ENCODE results near the gene TMEM130. TPM values are rescaled to one million over a fixed set of nuclear protein-coding genes. Genes with fewer than 3 reads are reported as not detected.

The TMEM130 gene
- total RNA-seq, 1 experiment from 2014 or later, result 2.1 TPM

GRCh38 chr7:98862203-98862602 lies 7.6 kb downstream of the TMEM130 start:
- CTCF ChIA-PET, result interaction anchor here (0.6 kb wide), 1 partner anchor 32 kb away, joined by 11 read pairs; no protein-coding TSS in a partner anchor
- no peaks in the 10 kb centered on the region for H3K27me3 ChIP-seq (ENCODE audit: insufficient read depth, low read depth)
- intact Hi-C loops (cut with micrococcal nuclease; ENCODE audit: unreplicated experiment), result no loop called here
- no peak overlapping the region for H3K27ac ChIP-seq
- no peak for TF ChIP-seq EZH2 (IDR thresholded peaks at IDR 0.05; ENCODE audit: low read depth)
- TF ChIP-seq CTCF (conservative IDR thresholded peaks at IDR 0.05), result no peak
- H3F3A ChIP-seq (ENCODE audit: insufficient read depth, low read depth), result peaks cover 6% of the 10 kb centered on the region; the same call in 1 of the 2 replicates
- H3K9me2 ChIP-seq (ENCODE audit: insufficient read depth), result no peaks in the 10 kb centered on the region
- H3K9me3 ChIP-seq (ENCODE audit: insufficient read depth, low read depth), result no peaks in the 10 kb centered on the region
- no TSS peak for BruUV-seq (replicated peaks)
- DNase-seq, result no peak
- no peak overlapping the region for H2AFZ ChIP-seq
- no peak overlapping the region for H3K4me2 ChIP-seq
- H3K4me3 ChIP-seq, result no peak overlapping the region
- POLR2A ChIA-PET (ENCODE audit: unreplicated experiment), result no interaction called here
- H4K20me1 ChIP-seq (ENCODE audit: insufficient read depth), result no peaks in the 10 kb centered on the region
- H3K4me1 ChIP-seq (replicated peaks; ENCODE audit: insufficient read depth), result peaks cover 19% of the 10 kb centered on the region
- no peaks in the 10 kb centered on the region for H3K79me2 ChIP-seq (ENCODE audit: low read depth)
- H3K36me3 ChIP-seq (ENCODE audit: low read depth), result no peaks in the 10 kb centered on the region

GRCh38 chr7:98860071-98860470 lies 9.7 kb downstream of the TMEM130 start:
- no peaks in the 10 kb centered on the region for H3K79me2 ChIP-seq (ENCODE audit: low read depth)
- H3K27me3 ChIP-seq (ENCODE audit: insufficient read depth, low read depth), result no peaks in the 10 kb centered on the region
- no peaks in the 10 kb centered on the region for H3F3A ChIP-seq (ENCODE audit: insufficient read depth, low read depth)
- DNase-seq, result no peak
- ChIA-PET POLR2A (ENCODE audit: unreplicated experiment) (no interaction called here), CTCF (no interaction called here)
- H3K27ac ChIP-seq, result no peak overlapping the region
- H3K36me3 ChIP-seq (ENCODE audit: low read depth), result no peaks in the 10 kb centered on the region
- TF ChIP-seq CTCF (conservative IDR thresholded peaks at IDR 0.05) (no peak), EZH2 (IDR thresholded peaks at IDR 0.05; ENCODE audit: low read depth) (no peak)
- no peak overlapping the region for H2AFZ ChIP-seq
- intact Hi-C loops (cut with micrococcal nuclease; ENCODE audit: unreplicated experiment), result no loop called here
- no peak overlapping the region for H3K4me3 ChIP-seq
- H4K20me1 ChIP-seq (ENCODE audit: insufficient read depth), result no peaks in the 10 kb centered on the region
- no peaks in the 10 kb centered on the region for H3K9me3 ChIP-seq (ENCODE audit: insufficient read depth, low read depth)
- no peak overlapping the region for H3K4me2 ChIP-seq
- BruUV-seq (replicated peaks), result no TSS peak
- H3K4me1 ChIP-seq (replicated peaks; ENCODE audit: insufficient read depth), result peaks cover 8% of the 10 kb centered on the region
- no peaks in the 10 kb centered on the region for H3K9me2 ChIP-seq (ENCODE audit: insufficient read depth)

- Histone ChIP-seq H3K4me2 (no peak overlapping the region), H3K9me3 (ENCODE audit: insufficient read depth, low read depth) (no peaks in the 10 kb centered on the region), H3K79me2 (ENCODE audit: low read depth) (no peaks in the 10 kb centered on the region), H4K20me1 (ENCODE audit: insufficient read depth) (no peaks in the 10 kb centered on the region), H3K27me3 (ENCODE audit: insufficient read depth, low read depth) (no peaks in the 10 kb centered on the region), H3K36me3 (ENCODE audit: low read depth) (no peaks in the 10 kb centered on the region), H3K9me2 (ENCODE audit: insufficient read depth) (no peaks in the 10 kb centered on the region), H2AFZ (no peak overlapping the region), H3F3A (ENCODE audit: insufficient read depth, low read depth) (no peaks in the 10 kb centered on the region), H3K4me1 (replicated peaks; ENCODE audit: insufficient read depth) (0 out of 2 replicates have a peak, but pooled peaks cover 5% of the 10 kb centered on the region), H3K4me3 (no peak overlapping the region), H3K27ac (no peak overlapping the region)
- intact Hi-C loops (cut with micrococcal nuclease; ENCODE audit: unreplicated experiment), result no loop called here
- TF ChIP-seq CTCF (conservative IDR thresholded peaks at IDR 0.05) (no peak), EZH2 (IDR thresholded peaks at IDR 0.05; ENCODE audit: low read depth) (no peak)
- no TSS peak for BruUV-seq (replicated peaks)
- ChIA-PET POLR2A (ENCODE audit: unreplicated experiment) (no interaction called here), CTCF (no interaction called here)
- no peak for DNase-seq
Observed at GRCh38 chr7:98855610-98856422, 14.0 kb downstream of the TMEM130 start.
